ENCODE measurements around the gene FBLIM1.

The FBLIM1 gene

GRCh38 chr1:15748690-15749398, 9.8 kb upstream of the FBLIM1 start:
- no peak for DNase-seq

- DNase-seq: no peak
These were observed 8.9 kb upstream of the FBLIM1 start for GRCh38 chr1:15749399-15750291.

- no peak for DNase-seq
These were observed 7.7 kb upstream of the FBLIM1 start for GRCh38 chr1:15750924-15751323.

GRCh38 chr1:15751717-15752116, 6.9 kb upstream of the FBLIM1 start:
- no peak for DNase-seq

GRCh38 chr1:15753776-15754175, 4.8 kb upstream of the FBLIM1 start:
- no peak for DNase-seq

GRCh38 chr1:15755021-15755645, 3.5 kb upstream of the FBLIM1 start:
- DNase-seq: no peak

GRCh38 chr1:15755646-15756040, 3.0 kb upstream of the FBLIM1 start:
- no peak for DNase-seq

- no peak for DNase-seq
These were observed 2.2 kb upstream of the FBLIM1 start for GRCh38 chr1:15756143-15757015.

- no peak for DNase-seq
These were observed 1.5 kb upstream of the FBLIM1 start for GRCh38 chr1:15757016-15757543.

GRCh38 chr1:15757575-15758342, 836 bp upstream of the FBLIM1 start:
- DNase-seq: no peak

- no peak for DNase-seq
These were observed 512 bp downstream of the FBLIM1 start for GRCh38 chr1:15758953-15759661.

GRCh38 chr1:15760520-15761211, 2.1 kb downstream of the FBLIM1 start:
- DNase-seq: no peak

GRCh38 chr1:15761366-15762128, 3.0 kb downstream of the FBLIM1 start:
- no peak for DNase-seq

- no peak for DNase-seq
These were observed 4.0 kb downstream of the FBLIM1 start for GRCh38 chr1:15762546-15762945.

GRCh38 chr1:15764269-15764764, 5.7 kb downstream of the FBLIM1 start:
- DNase-seq: no peak

- DNase-seq: no peak
These were observed 6.3 kb downstream of the FBLIM1 start for GRCh38 chr1:15764890-15765289.

GRCh38 chr1:15765495-15766194, 7.0 kb downstream of the FBLIM1 start:
- no peak for DNase-seq

- DNase-seq: no peak
These were observed 9.3 kb downstream of the FBLIM1 start for GRCh38 chr1:15767941-15768340.

- DNase-seq: no peak
These were observed 9.8 kb downstream of the FBLIM1 start for GRCh38 chr1:15768388-15768787.
